IPS-18c (cell line): ENCODE results near the gene UBE2N.
A peak's percentile ranks its signal among the peaks of the same experiment; 100 is the strongest.

ENCODE experiments used
- H3K4me3 ChIP-seq: 2 replicates; pipeline ENCODE4 v1.7.0; 2013; ENCODE audit warnings: low read depth, mild to moderate bottlenecking, low read length, moderate library complexity; ENCODE audit not compliant: insufficient read depth
- H3K9me3 ChIP-seq: one replicate; pipeline ENCODE4 v1.6.1; 2013; ENCODE audit warnings: mild to moderate bottlenecking, low read length, moderate library complexity; ENCODE audit not compliant: control insufficient read depth, insufficient read depth

UBE2N gene, protein sequence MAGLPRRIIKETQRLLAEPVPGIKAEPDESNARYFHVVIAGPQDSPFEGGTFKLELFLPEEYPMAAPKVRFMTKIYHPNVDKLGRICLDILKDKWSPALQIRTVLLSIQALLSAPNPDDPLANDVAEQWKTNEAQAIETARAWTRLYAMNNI

DNA sequence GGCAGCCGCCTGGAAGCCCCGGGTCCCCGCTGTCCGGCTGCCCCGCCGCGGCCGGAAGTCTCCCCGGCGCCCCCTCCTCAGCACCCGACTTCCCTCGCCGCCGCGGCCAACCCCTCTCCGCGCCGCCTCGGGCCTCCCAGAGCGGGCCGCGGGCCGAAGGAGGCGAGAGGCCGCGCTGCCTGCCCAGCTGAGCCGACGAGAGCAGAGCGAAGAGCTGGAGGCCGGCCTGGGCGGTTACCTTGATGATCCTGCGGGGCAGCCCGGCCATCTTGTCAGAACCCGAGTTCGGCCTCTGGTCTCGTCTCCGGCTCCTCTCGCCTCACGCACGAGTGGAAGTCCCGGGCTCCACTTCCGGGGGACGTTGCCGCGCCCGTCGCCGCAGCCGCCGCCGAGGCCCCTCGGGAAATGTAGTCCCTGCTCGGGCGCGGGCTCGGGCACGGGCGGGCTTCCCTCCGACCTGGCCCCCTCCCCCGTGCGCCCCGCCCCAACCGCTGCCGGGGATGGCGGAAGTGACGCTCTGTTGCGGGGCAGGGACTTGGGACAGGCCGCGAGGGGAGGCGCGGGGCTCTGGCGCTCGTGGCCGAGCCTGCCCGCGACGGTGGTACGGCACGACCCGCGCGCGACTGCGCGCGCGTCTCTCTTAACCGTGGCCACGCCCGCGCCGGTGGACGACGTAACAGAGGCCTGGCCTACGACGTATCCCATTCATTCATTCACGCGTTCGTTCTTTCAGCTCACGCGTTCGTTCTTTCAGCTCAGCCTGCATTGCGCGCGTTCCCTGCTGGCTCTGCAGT is at the start of gene UBE2N:
Gene UBE2N, minus strand, starts transcription at position 331 of the 794 bp plus-strand sequence. Its CDS starts 63 bp downstream, at position 268.
- peak within 1 kb of the TSS; percentile 96 for H3K4me3 ChIP-seq
- peaks cover 2% of the 10 kb centered on the region for H3K9me3 ChIP-seq

DNA sequence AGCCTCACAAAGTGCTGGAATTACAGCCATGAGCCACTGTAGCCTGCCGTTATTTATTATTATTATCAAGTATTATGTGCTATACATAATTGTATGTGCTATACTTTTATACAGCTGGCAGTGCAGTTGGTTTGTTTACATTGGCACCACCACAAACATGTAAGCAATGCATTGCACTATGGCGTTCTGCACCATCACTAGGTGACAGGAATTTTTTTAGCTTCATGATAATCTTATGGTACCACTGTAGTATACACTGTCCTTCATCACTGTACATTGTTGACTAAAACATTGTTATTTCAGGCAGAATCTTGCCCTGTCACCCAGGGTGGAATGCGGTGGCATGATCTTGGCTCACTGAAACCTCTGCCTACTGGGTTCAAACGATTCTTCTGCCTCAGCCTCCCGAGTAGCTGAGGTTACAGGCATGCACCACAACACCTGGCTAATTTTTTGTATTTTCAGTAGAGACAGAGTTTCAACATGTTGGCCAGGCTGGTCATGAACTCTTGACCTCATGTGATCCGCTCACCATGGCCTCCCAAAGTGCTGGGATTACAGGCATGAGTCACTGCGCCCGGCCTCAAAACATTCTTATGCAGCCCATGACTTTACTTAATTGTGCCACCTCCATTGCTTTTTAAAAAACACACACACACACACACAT is 42.7 kb upstream of the UBE2N start:
- H3K9me3 ChIP-seq, result no peaks in the 10 kb centered on the region
- no peak overlapping the region for H3K4me3 ChIP-seq

DNA sequence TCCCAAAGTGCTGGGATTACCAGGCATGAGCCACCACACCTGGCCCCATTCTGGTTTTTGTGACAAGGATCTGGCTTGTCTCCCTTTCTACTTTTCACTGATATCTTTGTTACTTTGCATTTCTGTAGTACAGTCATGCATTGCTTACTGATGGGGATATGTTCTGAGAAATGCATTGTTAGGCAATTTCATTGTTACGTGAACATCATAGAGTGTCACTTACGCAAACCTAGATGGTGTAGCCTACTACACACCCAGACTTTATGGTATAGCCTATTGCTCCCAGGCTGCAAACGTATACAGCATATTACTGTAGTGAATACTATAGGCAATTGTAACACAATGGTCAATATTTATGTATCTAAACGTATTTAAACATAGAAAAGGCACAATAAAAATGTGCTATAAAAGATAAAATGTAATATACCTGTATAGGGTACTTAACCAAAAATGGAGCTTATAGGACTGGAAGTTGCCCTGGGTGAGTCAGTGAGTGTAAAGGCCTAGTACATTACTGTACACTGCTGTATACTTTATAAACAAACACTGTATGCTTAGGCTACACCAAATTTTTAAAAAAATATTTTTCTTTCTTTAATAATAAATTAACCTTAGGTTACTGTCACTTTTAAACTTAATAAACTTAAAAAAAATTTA is 41.5 kb upstream of the UBE2N start:
- H3K9me3 ChIP-seq, result no peaks in the 10 kb centered on the region
- H3K4me3 ChIP-seq, result no peak overlapping the region

DNA sequence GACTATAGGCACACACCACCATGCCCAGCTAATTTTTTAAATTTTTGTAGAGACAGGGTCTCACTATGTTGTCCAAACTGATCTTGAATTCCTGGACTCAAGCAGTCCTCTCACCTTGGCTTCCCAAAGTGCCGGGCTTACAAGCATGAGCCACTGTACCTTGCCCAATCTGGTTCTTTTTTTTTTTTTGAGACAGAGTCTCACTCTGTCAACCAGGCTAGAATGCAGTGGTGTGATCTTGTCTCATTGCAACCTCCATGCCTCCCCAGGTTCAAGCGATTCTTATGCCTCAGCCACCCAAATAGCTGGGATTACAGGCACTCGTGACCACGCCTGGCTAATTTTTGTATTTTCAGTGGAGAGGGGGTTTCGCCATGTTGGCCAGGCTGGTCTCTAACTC is 41.0 kb upstream of the UBE2N start:
- peaks cover 2% of the 10 kb centered on the region for H3K9me3 ChIP-seq
- H3K4me3 ChIP-seq, result no peak overlapping the region

DNA sequence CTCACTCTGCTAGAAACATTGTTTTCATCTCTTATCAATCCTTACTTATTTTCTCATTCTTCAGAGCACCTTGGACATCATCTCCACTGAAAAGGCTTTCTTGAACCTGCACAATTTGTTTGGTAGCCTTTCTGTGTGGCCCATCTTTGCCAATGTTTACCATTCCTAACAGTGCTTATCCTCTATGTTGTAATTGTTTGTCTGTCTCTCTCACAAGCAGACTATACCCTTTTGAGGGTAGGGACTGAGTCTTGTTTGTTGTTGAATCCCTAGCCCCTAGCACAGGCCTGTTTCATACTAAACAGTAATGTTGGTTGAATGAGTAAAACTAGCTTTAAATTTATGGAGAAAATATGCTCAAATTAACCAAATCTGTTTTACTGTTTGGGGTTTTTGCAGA is 34.8 kb upstream of the UBE2N start:
- H3K9me3 ChIP-seq, result peaks cover 2% of the 10 kb centered on the region
- H3K4me3 ChIP-seq, result no peak overlapping the region

DNA sequence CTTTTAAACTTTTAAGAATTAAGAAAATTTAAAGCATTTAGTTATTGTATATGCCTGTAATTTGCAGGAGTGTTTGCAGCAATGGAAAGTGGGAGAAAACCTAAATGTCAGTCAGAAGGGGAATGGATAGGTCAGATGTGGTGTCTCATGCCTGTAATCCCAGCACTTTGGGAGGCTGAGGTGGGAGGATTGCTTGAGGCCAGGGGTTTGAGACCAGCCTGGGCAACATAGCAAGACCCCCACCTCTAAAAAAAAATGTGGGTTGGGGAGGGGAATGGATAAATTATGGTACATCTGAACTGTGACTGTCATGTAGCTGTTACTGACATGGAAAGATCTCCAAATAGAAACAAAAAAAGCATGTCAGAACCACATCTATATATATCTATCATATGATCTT is 27.6 kb upstream of the UBE2N start:
- no peak overlapping the region for H3K4me3 ChIP-seq
- no peaks in the 10 kb centered on the region for H3K9me3 ChIP-seq

DNA sequence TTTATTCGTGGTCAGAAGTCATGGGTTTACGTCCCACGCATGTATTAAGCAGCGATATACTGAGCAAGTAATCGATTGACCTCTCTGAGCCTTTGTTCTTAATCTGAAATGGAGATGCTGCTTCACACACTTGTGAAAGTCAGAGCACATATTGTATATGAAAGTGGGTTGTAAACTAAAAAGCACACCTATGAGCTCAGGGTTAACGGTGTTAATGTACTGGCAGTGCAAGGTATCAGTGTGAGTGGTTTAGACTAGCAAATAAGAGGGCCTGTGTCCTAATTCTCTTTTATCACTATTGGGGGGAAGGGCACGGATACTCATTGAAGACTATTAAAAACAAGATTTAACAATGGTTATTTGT is 26.2 kb upstream of the UBE2N start:
- Histone ChIP-seq H3K4me3 (peak overlapping the region; percentile 98), H3K9me3 (no peaks in the 10 kb centered on the region)

DNA sequence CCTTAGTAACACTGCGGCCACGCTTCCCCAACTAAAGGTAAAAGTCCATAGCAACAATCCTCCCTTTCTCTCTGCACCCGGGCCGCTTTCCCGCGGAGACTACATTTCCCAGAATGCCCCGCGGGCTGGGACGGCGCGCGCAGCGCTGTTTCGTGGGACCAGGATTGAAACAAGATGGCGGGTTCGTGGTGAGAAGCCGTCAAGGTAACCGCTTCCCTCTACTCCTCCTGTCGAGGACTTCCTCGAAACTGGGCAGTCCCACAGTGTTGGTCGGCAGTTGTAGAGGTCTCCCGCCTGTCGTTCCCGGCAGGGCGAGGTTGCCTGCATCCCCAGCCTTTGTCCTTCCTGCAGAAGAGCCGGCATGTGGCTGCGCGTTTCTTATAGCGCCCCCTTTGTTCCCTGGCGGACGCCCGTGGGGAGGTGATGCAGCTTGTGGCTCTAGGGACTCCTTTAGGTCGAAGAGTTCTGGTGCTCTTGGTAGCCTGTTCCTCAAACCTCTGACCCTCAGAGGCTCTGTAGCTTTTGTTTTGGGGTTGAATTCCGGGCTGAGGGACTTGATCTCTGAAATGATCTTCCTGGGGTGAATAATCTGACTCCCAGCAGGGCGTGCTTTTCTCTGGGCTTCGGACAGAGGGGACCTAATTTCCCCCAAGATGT is 25.7 kb upstream of the UBE2N start, which contains the start of gene MRPL42:
Gene MRPL42, plus strand, starts transcription at position 164 of the 657 bp plus-strand sequence. CDS start 1,772 bp downstream, outside the sequence.
- no peaks in the 10 kb centered on the region for H3K9me3 ChIP-seq
- H3K4me3 ChIP-seq, result peak within 1 kb of the TSS; percentile 98

DNA sequence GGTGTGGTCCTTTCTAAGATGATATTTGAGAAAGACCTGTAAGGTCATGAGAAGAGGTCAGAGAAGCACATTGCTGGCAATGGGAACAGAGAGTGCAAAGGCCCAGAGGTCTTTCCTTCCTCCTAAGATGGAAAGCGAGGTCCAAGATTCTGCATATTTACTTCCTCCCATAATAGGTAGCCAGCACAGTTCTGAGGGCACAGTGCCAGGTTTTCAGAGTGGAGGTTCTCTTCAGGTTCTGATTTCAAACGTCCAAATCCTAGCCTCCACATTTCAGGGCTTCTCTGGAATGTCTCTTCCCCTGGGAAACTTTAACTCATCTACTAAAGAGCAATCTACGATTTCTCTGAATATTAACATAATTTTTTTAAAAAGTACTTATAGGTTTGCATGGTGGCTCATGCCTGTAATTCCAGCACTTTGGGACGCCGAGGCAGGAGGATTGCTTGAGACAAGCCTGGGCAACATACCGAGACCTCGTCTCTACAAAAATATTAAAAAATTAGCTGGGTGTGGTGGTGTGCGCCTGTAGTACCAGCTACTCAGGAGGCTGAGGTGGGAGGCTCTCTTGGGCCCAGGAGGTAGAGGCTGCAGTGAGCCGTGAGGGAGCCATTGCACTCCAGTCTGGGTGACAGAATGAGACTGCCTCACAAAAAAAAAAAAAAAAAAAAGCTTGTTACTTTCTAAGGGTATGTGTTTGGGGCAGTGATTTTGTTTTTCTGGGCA is 25.0 kb upstream of the UBE2N start:
- Histone ChIP-seq H3K4me3 (no peak overlapping the region; the same call in 1 of the 2 replicates), H3K9me3 (no peaks in the 10 kb centered on the region)

DNA sequence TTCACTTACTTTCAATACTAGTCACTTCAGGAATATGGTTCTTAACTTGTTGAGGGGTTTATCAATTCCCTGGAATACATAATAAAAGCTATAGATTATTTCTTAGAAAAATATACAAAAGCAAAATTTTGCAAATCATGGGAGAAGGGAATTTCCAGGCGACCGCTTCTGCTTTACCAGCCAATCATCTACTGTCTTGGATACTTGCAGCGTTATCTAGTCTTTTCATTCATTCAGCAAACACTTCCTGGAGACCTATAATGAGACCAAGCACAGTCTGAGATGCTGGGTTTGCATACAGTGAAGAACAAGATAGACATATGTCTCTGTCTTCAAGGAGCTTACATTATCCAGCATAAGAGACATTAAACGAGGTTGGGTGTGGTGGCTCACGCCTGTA is 24.1 kb upstream of the UBE2N start:
- H3K4me3 ChIP-seq, result no peak overlapping the region
- no peaks in the 10 kb centered on the region for H3K9me3 ChIP-seq

DNA sequence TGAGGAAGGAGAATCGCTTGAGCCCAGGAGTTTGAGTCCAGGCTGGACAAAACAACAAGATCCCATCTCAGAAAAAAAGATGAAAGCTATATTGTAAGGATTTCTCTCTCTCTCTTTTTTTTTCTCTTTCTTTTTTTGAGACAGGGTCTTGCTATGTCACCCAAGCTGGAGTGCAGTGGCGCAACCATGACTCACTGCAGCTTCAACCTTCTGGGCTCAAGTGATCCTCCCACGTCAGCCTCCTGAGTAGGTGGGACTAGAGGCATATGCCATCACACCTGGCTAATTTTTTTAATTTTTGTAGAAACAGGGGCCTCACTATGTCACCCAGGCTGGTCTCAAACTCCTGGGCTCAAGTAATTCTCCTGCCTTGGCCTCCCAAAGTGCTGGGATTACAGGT is 19.8 kb upstream of the UBE2N start:
- H3K9me3 ChIP-seq, result no peaks in the 10 kb centered on the region
- no peak overlapping the region for H3K4me3 ChIP-seq

DNA sequence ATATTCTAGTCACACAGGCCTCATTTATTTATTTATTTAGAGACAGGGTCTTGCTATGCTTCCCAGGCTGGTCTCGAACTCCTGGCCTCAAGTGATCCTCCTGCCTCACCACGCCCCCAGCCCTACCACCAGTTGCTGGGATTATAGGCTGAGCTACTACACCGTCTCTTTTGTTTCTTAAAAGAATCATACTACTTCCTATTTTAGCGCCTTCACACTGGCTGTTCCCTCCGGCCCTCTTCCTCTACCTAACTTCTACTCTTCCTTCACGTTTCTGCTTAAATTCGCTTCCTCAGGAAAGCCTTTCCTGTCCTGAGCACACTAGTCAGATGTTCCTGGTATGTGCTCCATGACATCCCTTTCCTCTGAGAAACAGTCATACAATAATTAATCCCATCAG is 19.2 kb upstream of the UBE2N start:
- Histone ChIP-seq H3K4me3 (no peak overlapping the region), H3K9me3 (no peaks in the 10 kb centered on the region)

DNA sequence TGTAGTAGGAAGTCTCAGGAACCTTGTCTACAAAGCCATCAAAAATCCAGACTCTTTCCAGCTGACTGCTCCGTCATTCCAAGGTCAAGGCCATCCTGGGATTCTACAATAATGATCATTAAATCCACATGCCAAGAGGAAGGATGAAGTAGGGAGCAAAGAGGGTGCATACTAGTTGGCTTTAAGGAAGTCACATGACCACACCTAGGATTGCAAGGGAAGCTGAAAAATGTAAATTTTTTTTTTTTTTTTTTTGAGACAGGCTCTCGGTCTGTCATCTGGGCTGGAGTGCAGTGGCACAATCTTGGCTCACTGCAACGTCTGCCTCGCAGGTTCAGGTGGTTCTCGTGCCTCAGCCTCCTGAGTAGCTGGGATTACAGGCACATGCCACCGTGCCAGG is 18.3 kb upstream of the UBE2N start:
- no peaks in the 10 kb centered on the region for H3K9me3 ChIP-seq
- H3K4me3 ChIP-seq, result no peak overlapping the region

DNA sequence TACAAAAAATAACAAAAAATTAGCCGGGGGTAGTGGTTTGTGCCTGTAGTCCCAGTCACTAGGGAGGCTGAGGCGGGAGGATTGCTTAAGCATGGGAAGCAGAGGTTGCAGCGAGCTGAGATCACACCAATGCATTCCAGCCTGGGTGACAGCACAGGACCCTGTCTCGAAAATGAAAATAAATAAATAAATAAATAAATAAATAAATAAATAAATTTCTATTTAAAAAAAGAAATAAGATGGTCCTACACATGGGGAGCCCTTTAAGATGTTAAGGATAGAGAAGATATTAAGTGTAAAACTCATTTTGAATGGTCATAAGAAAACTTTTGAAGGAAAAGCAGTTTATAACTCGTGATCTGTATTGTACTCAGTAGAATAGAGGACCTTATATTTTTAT is 17.4 kb upstream of the UBE2N start:
- H3K4me3 ChIP-seq, result no peak overlapping the region
- no peaks in the 10 kb centered on the region for H3K9me3 ChIP-seq

DNA sequence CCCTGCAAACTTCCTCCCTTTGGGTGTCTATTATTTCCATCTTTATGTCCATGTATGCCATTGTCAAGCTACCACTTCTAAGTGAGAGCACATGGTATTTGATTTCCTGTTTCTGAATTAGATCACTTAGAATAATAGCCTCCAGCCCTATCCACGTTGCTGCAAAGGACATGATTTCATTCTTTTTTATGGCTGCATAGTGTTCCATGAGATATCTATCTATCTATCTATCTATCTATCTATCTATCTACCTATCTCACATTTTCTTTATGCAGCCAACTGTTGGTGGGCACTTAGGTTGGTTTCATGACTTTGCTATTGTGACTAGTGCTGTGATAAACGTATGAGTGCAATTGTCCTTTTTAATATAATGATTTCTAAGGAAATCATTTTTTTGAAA is 14.3 kb upstream of the UBE2N start:
- no peak overlapping the region for H3K4me3 ChIP-seq
- H3K9me3 ChIP-seq, result no peaks in the 10 kb centered on the region

DNA sequence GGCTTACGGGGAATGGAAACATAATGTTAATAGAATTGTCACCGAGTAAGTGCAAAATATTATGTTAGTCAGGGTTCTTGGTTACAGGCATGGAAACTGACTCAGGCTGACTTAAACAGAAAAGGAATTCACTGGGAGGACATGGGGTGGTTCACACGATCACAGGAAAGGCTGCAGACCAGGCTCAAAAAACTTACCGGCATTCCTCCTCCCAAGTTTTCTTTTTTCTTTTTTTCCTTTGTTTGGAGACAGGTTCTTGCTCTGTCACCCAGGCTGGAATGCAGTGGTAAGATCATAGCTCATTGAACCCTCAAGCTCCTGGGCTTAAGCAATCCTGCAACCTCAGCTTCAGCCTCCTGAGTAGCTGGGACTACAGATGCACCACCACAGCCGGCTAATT is 11.9 kb upstream of the UBE2N start:
- Histone ChIP-seq H3K4me3 (no peak overlapping the region), H3K9me3 (no peaks in the 10 kb centered on the region)
